Stomach (tissue), 4 donors: ENCODE measurements around the gene FCHO2.

Experiments used
- POLR2A ChIP-seq, 4 donors: fragments of 450-650 bp; IDR thresholded peaks; one replicate each; pipeline ENCODE4 v1.6.1; 2016; ENCODE audit warnings: antibody characterized with exemption in 4 of 4, control low read depth in 2 of 4, mild to moderate bottlenecking in 1 of 4, moderate library complexity in 1 of 4
- TF ChIP-seq, protein P1 (sequence below), 7 experiments: fragments of 450-650 bp in 4 of 7; fragments of 200-600 bp in 3 of 7; sonication (generic) in 3 of 7; IDR thresholded peaks; one replicate each; pipeline ENCODE4 v1.5.1; 2016 to 2019; ENCODE audit warnings: antibody characterized with exemption in 7 of 7, control low read depth in 2 of 7, mild to moderate bottlenecking in 1 of 7

DNA sequence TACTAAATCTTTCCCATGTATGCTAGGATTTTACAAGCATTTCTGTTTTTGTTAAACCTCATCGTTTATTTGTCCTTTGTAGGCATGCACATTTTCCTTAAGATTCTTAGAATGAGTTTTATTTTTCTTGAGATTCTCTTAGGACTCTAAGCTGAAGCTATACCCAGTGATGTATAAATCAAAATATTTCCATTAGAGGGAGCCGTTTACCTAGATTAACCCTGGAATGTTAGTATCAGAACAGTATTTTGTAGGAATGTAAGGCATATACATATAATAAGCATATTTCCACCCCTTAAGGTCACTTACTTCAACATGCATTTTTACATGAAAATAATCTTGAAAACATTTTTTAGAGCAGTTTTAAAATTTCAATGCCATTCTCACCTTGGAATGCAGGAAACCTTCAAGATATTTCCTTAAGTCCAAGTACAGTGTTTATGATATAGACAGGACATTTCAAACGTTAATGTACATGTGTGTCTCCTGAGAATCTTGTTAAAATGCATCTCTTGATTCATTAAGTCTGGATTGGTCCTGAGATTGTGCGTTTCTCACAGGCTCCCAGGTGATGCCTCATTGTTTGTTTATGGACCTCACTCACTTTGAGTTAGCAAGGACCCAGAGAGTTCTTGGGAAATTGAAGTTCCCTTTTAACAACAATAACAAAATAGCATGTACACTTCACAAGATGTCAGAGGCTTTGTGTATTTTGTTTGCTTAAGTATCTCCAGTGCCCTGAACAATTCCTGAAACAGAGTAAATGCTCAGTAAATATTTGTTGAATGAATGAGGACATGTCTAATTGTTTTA is 34.9 kb upstream of the FCHO2 start:
- TF ChIP-seq, protein P1, sequence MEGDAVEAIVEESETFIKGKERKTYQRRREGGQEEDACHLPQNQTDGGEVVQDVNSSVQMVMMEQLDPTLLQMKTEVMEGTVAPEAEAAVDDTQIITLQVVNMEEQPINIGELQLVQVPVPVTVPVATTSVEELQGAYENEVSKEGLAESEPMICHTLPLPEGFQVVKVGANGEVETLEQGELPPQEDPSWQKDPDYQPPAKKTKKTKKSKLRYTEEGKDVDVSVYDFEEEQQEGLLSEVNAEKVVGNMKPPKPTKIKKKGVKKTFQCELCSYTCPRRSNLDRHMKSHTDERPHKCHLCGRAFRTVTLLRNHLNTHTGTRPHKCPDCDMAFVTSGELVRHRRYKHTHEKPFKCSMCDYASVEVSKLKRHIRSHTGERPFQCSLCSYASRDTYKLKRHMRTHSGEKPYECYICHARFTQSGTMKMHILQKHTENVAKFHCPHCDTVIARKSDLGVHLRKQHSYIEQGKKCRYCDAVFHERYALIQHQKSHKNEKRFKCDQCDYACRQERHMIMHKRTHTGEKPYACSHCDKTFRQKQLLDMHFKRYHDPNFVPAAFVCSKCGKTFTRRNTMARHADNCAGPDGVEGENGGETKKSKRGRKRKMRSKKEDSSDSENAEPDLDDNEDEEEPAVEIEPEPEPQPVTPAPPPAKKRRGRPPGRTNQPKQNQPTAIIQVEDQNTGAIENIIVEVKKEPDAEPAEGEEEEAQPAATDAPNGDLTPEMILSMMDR (IDR thresholded peaks at IDR 0.05): peak in 2 of 7 experiments; percentile 20 to 22
- TF ChIP-seq POLR2A (IDR thresholded peaks at IDR 0.05): no peak
